Measurements from ENCODE around the gene AKIRIN2. TPM values are rescaled to one million over a fixed set of nuclear protein-coding genes. Genes with fewer than 3 reads are reported as not detected.
"Not testable (repeated sequence)": the region's sequence is repeated elsewhere in the genome, so short reads cannot be mapped to it uniquely, and the experiment has no call there.

Gene AKIRIN2
- total and polyA plus RNA-seq, 2 of the 13 experiments (the other 11 are each of a cell fraction or from before 2014, with no cell fraction given): 15.6 to 23.4 TPM

DNA sequence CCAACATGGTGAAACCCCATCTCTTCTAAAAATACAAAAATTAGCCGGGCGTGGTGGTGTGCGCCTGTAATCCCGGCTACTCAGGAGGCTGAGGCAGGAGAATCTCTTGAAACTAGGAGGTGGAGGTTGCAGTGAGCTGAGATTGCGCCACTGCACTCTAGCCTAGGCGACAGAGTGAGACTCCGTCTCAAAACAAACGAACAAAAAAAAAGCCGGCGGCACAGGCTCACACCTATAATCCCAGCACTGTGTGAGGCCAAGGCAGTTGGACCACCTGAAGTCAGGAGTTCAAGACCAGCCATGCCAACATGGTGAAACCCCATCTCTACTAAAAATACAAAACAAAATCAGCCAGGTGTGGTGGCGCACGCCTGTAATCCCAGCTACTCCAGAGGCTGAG lies 5.2 kb downstream of the AKIRIN2 start:
- DNase-seq (ENCODE audit: low spot score); intact Hi-C loops (cut with micrococcal nuclease; ENCODE audit: unreplicated experiment); H3K27ac ChIP-seq (ENCODE audit: extremely low read length, insufficient read depth, low read length); H3K4me2 ChIP-seq (ENCODE audit: low read depth, low read length); ATAC-seq; BruUV-seq (replicated peaks); H3K9me3 ChIP-seq (ENCODE audit: low read length); H2AFZ ChIP-seq (ENCODE audit: low read length); H3K27me3 ChIP-seq (ENCODE audit: control insufficient read depth in 1 of 2, insufficient read depth in 2 of 2, low read length in 2 of 2); H3K36me3 ChIP-seq (replicated peaks in 1 of 2; ENCODE audit: control insufficient read depth in 1 of 2, insufficient read depth in 2 of 2, low read length in 2 of 2); in situ Hi-C loops (cut with HindIII; ENCODE audit: extremely low pct_ligation_motif_present, low pct_unique_long_range_greater_than_20kb); CTCF ChIA-PET (ENCODE audit: low intra/inter-chr PET ratio, low total read pairs); H3K9ac ChIP-seq (ENCODE audit: insufficient read depth, low read depth, low read length); FAIRE-seq: not testable (repeated sequence)
- H3K79me2 ChIP-seq (ENCODE audit: insufficient read depth, low read length): peaks cover 97% of the 10 kb centered on the region
- H3K4me3 ChIP-seq (replicated peaks in 1 of 3; ENCODE audit: insufficient read depth in 1 of 3, low read depth in 2 of 3, low read length in 3 of 3): 0 out of 6 replicates have a peak overlapping the region, but pooled peaks of 1 of the 3 experiments have one; percentile 72
- H4K20me1 ChIP-seq (ENCODE audit: insufficient read depth, low read length): peaks cover 63% of the 10 kb centered on the region
- 81% methylated on average over 12 of the region's 12 CpGs for WGBS (ENCODE audit: low lambda C conversion rate)
- H3K4me1 ChIP-seq (ENCODE audit: insufficient read depth, low read length): peaks cover 63% of the 10 kb centered on the region
- peak; percentile 84 for TF ChIP-seq ZNF770 (CRISPR knock-in tag; IDR thresholded peaks at IDR 0.05)
- TF ChIP-seq, protein P1, sequence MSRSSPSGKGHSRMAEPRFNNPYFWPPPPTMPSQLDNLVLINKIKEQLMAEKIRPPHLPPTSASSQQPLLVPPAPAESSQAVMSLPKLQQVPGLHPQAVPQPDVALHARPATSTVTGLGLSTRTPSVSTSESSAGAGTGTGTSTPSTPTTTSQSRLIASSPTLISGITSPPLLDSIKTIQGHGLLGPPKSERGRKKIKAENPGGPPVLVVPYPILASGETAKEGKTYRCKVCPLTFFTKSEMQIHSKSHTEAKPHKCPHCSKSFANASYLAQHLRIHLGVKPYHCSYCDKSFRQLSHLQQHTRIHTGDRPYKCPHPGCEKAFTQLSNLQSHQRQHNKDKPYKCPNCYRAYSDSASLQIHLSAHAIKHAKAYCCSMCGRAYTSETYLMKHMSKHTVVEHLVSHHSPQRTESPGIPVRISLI (CRISPR knock-in tag; IDR thresholded peaks at IDR 0.05; ENCODE audit: borderline replicate concordance): peak; percentile 60; the same call in 1 of the 2 replicates
- peak; percentile 55; the same call in 1 of the 2 replicates for TF ChIP-seq ZBTB33 (CRISPR knock-in tag; IDR thresholded peaks at IDR 0.05)
- POLR2A ChIA-PET: interaction anchor here (0.6 to 2.1 kb wide), 3 partner anchors 24 to 208 kb away, joined by 3 to 6 read pairs (median 4); no protein-coding TSS in a partner anchor
